HG03045 (cell line): Measurements from ENCODE around the gene ZNF341.
"Not testable (repeated sequence)": the region's sequence is repeated elsewhere in the genome, so short reads cannot be mapped to it uniquely, and the experiment has no call there.

ENCODE experiments used
- ATAC-seq: cut with Tn5 transposase; IDR thresholded peaks from one replicate; pipeline ENCODE4 v1.9.1; 2021; ENCODE audit warnings: mild to moderate bottlenecking, moderate library complexity; ENCODE audit not compliant: unreplicated experiment

The ZNF341 gene

GRCh38 chr20:33791959-33792597, 60.3 kb downstream of the ZNF341 start:
- ATAC-seq, result no peak

DNA sequence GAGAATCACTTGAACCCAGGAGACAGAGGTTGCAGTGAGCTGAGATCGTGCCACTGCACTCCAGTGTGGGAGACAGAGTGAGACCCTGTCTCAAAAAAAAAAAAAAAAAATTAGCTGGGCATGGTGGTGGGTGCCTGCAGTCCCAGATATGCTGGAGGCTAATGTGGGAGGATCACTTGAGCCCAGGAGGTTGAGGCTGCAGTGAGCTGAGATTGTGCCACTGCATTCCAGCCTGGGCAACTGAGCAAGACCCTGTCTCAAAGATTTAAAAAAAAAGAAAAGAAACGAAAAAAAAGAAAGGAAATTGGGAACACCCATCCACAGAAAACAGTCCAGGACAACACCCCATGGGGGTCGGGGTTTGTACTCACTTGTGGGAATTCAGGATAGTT, 60.8 kb downstream of the ZNF341 start:
- not testable (repeated sequence) for ATAC-seq

DNA sequence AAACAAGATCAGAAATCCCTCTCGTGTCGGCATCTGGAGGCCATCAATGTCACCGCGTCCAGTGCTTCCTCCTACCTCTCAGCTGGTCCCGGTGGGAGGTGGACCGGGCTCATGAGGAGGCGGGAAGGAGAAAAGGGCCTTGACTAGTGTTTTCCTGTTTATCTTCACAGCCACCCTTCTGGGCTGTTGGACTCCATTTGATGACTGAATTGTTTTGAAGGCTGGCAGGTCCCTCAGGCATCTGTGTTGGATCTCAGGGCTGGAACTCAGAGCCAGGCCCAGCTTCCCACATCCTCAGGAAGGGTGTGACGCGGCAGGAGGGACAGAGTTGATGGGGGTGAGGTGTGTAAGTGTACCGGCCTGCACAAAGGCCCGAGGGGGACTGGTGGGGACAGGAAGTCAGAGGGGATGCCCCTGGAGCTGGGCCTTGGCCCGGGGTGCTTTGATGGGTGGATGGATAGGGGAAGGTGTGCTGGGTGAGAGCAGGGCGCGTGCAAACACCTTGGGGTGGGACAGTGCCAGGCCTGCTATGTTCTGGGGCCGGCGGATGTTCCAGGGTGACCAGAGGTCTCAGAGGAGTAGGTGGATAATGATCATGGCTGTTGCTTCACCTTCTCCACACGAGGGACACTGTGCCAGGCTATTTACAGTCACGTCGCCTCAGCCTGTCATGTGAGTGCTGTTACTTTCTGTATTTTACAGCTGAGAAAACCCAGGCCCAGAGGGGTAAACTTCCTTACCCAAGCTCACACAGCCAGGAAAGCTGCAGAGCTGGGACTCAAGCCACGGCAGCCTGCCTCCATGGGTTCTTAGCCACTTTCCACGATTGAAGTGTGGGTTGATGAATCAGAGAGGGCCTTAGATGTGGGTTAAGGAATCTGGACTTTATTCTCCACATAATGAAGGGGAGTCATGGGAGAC, 61.5 kb downstream of the ZNF341 start:
- no peak for ATAC-seq

DNA sequence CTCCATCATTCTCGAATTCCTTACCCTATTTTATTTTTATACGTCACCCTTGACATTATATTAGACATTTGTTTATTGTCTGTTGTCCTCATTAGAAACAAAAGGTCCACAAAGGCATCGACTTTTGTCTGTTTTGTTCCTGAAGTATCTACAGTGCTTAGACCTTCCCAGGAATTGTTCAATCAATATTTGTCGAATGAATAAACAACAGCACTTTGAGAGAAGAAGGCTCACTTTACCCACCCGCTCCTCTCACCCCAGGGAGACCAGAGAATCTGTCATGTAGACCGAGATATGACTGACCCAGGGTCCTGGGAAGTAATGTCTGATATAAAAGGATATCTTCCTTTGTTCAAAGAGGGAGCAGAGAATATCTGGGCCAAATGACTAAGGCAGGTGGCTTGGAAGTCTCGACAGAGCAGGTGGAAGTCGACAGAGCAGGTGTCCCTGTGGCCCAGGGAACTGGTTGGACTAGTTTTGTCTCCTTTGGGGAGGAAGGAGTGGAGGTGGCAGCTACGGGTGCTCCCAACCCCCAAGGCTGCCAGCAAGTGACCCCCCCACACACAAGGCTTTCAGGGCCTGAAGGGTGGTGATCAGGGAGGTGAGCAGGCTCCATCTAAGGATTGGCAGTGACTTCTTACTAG, 64.6 kb downstream of the ZNF341 start:
- ATAC-seq, result no peak

DNA sequence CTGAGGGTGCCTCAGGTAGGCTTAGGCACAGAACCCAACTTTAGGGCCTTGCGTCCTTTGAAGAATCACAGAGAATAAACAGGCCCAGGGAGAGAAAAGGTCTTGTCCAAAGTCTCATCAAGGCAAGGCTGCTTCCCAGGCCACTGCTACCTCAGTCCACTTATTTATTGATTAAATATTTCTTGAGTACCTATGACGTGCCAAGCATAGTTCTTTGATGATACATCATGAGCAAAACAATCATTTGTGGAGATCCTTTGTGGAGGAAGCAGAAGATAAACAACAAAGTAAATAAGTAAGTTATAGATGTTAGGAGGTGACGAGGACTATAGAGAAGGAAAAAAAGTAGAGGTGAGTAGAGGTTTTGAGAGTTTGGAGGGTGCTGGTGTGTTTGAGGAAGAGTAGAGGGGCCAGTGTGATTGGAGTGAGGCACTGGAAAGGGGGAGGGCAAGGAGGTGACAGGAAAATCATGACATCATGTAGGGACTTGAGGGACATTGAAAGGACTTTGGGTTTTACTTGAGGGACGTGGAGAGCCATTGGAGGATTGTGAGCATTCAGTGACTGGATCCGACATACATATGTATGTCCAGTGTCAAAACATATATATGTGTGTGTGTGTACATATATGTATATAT, 65.2 kb downstream of the ZNF341 start:
- no peak for ATAC-seq

DNA sequence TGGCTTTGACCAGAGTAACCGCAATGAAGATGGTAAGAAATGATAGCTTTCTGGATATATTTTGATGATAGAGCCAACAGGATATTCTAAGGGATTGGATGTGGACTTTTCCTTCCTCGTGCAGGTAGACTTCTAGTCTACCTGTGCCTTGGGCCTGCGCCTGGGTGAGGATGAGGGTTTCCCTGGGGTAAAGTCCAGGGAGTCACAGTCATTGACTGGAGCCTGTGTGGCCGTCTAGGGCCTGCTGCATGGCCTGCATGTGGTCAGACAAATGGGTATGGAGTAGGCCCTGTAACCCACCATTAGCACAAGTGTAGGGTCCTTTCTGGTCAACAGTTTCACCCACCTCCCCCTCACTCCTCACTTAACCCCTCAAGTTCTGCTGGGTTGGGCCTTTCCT, 66.6 kb downstream of the ZNF341 start:
- ATAC-seq, result no peak

DNA sequence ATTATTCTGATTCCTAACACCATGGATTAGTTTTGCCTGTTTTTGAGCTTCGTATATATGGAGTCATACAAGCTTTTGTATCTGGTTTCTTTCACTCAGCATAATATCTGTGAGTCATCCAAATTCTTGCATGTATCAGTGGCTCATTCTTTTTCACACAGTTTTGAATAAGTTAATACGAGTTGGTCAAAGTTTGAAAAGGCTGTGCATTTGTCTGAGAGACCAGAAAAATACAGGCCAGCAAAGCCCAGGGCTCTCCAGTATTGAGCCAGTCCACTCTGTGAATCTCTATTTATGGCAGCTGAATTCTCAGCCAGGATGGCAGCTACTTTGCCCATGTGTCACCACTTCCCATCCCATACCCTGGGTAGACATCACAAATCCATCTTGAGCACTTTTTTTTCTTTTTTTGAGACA, 72.1 kb downstream of the ZNF341 start:
- no peak for ATAC-seq

- ATAC-seq, result no peak
Measured at GRCh38 chr20:33808388-33808787, 76.6 kb downstream of the ZNF341 start.

DNA sequence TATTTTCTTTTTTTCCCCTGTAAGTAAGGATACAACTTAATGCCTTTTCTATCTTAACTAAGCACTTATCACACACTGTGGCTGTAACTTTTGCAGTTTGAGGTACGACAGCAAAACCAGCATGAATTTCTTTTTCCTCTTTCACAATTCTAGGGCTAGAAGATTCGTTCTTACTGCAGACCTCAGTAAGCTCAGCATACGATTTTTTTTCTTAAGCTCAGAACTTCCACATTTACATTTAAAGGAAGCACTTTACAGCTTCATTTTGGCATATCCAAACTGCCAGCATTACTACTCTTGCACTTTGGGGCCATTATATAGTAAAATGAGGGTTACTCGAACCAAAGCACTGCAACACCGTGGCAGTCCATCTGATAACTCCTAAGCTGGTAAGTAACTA, 78.5 kb downstream of the ZNF341 start:
- no peak for ATAC-seq

DNA sequence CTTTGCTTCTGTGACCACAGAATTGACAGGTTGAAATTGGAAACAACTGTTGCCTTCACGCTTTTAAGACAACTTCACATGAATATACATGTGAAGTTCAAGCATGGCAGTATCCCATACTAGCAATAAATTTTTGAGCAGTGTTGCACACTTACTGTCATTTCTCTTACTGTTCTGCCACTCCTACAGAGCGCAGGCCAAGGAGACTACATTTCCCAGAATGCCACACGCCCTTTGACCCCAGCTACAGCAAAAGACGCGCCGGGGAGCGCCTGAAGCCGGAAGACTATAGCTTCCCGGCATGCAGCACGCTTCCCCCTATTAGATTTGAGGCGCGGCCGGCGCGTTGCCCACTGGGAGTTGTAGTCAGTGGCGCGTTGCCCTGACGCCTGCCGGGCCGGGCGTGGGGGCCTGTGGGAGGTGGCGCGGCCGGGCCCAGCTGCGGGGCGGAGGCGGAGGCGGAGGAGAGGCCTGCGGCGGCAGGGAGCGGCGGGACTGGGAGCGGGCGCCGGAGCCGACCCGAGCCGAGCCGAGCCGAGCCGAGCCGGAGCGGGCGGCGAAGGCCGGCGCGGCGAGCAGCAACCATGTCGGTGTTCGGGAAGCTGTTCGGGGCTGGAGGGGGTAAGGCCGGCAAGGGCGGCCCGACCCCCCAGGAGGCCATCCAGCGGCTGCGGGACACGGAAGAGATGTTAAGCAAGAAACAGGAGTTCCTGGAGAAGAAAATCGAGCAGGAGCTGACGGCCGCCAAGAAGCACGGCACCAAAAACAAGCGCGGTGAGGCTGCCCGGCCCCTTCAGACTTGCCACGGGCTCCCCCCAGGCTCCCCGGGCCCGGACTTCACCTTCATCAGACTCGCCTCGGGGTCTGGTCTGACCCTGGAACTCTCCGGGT, 79.3 kb downstream of the ZNF341 start, which contains the start of gene CHMP4B:
Gene CHMP4B, plus strand, starts transcription at position 464 of the 891 bp plus-strand sequence. Its CDS starts 121 bp downstream, at position 585.
- ATAC-seq, result peak; percentile 96

- peak; percentile 5 for ATAC-seq
Measured at GRCh38 chr20:33811776-33812151, 80.0 kb downstream of the ZNF341 start.

DNA sequence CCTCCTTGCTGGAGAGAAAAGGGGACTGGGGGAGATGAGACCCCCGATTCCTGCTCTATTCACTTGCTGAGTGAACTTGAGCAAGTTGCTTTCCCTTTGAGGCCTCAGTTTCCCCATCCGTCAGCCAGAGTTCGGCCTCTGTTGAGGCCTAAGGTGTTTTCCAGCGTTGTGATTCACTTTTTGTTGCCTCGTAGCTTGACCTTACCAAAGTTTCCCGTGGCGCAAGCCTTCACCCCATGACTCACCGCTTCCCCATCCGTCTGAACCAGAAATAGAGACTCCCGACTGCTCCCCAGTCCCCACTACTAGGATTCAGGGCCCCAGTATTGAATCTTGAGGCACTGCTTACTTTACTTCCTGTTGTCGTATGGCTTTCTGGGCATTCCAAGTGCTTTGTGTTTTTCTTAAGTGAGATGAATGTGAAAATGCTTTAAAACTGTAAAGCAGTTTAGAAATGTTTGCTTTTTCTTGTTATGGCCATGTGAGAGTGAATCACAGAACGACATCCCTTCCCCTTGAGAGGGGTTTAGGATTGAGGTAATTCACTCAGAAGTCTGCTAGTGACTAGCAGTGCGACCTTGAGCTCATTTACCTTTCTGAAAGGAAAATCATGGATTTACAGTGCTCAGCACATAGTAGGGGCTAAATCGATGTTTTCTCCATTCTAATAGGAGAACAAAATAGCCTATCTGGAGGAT, 80.5 kb downstream of the ZNF341 start:
- no peak for ATAC-seq

- ATAC-seq, result no peak
Measured at GRCh38 chr20:33812908-33813462, 81.2 kb downstream of the ZNF341 start.

DNA sequence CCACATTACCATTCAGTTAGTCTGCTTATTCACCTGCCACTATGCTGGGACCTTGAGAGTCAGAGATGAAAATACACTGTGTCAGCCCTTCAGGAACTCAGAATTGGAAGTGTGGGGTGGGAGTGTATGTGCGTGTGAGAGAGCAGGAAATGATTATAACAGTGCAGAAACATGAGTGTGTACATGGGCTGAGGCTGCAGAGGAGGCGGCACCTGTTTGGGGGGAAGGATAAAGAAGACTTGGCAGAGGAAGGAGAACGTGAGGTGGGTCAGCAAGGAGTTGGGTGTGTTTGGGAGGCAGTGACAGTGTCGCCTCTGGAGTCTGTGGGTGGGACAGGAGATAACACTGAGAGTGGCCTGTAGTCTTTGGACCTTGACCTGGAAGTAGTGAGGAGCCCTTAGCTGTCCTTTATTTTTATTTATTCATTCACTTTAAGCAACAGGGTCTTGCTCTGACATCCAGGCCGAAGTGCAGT, 82.5 kb downstream of the ZNF341 start:
- no peak for ATAC-seq

DNA sequence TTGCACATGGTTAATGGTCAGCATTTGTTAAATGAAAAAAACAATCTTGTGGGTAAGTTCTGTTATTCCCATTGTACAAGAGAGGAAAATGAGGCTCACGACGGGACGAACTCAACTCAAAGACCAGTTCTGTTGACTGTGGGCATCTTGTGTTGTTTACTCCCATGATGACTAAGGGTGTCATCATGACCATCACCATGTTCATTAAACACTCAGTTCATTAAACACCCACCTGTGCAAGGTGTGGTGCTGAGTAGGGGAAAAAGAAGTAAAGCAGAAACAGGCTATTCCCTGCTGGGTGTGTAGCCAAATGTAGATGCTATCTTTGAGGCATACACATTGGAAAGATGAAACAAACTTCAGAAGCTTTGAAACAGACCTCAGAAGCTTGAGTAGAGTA, 83.9 kb downstream of the ZNF341 start:
- no peak for ATAC-seq

DNA sequence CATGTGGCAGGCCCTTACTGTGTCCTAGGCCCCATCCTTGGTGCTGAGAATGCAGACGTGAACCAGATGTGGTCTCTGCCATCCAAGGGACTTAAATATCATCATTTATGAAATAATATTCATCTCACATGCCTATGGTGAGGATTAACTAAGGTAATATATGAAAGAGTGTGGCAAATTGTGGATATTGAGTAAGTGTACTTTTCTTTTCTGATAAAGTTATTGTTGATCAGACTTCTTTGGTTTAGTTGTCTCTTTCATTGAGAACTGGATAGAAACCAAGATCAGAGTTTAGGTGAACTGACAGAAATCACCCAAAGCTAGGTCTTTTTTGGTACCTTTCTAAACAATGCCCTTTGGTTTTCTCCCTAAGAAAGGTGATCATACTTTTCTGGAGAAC, 84.4 kb downstream of the ZNF341 start:
- ATAC-seq, result no peak

DNA sequence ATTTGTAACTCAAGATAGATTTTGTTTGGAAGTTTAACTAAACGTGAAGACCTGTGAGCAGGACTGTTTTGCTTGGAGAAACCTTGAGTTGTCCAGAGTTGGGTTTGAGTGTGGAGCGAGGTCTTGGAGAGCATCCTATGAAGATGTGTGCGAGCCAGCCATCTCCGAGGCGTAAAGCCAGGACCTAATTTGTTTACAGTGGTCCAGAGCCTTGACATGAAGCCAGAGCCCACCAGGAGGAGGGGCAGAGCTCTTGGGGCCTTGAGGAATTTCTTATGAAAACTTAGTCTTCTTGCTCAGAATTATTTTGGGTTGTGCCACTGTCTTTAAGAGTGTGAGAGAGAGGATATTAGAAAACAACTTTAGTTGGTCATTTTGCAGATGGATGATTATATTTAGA, 85.6 kb downstream of the ZNF341 start:
- no peak for ATAC-seq

GRCh38 chr20:33819456-33819855, 87.7 kb downstream of the ZNF341 start:
- no peak for ATAC-seq

DNA sequence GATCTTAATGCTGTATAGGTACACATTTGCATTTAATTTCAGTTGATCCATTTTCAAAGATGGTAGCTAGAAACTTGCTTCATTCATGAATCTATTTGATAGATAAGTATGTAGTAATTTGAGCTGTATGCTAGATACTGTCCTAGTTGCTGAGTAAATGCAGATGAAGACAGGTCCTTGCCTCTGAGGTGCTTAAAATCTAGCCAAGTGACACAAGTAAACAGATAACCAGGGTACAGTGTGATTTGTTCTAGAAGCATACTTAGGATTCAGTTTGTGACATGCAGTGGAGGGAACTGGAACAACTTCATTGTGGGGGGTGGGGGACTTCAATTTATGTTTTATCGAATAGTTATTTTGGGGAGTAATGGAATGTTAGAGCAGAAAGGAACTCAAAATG, 88.6 kb downstream of the ZNF341 start:
- ATAC-seq, result no peak
